ENCODE data around the gene SDR42E2.
"Not testable (repeated sequence)": the region's sequence is repeated elsewhere in the genome, so short reads cannot be mapped to it uniquely, and the experiment has no call there.

Gene SDR42E2

GRCh38 chr16:22214889-22215288, 52.6 kb downstream of the SDR42E2 start:
- no peak for DNase-seq

GRCh38 chr16:22216191-22216831, 54.0 kb downstream of the SDR42E2 start:
- DNase-seq, result peak; percentile 32 to 58 (median 39)

DNA sequence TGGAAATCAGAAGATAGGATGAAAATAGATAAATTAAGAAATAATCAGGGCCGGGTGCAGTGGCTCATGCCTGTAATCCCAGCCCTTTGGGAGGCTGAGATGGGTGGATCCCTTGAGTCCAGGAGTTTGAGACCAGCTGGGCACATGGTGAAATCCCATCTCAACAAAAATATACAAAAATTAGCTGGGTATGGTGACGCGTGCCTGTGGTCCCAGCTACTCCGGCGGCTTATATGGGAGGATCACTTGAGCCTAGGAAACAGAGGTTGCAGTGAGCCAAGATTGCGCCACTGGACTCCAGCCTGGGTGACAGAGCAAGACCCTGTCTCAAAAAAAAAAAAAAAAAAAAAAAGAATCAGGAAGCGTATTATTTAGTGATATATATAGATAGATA, 54.5 kb downstream of the SDR42E2 start:
- not testable (repeated sequence) for DNase-seq

DNA sequence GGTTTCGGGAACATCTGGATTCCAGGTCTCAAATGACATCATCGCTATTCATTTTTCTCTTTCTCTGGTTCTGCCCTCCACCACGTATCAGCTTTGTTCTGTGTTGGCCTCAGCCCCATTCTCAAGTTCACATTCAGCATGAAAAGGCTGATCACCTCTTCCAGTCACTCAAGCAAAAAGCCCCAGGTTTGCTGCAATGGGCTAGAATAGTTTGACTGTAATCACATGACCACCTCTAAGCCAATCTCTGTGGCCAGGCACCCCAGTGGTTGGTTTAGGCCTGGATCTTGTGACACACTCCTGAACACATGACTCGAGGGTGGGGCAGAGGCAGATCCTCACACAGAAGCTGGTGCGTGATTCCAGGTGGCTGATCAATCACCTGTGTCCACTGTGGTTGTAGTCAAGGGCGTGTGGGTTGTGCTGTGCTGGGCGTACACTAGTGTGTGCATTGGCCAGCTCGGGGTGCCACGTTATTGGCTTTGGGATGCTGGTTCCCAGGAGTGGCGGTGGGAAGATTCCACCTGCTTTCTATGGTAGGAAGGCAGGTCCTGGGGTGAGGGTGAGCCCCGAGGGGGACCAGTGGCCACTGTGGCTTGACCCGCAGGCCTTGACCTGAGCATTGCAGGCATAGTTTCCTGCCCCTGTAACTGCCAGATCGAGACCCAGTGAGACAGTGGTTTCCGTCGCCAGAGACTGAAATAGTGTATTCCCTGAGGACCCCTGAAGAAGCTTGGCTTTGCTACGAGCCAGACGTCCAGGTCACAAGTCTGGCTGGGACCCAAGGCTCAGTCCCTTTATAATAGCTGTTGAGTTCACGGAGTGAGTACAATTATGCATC, 55.8 kb downstream of the SDR42E2 start:
- DNase-seq, result peak in 2 of 3 donors; percentile 19 to 32

GRCh38 chr16:22219389-22220068, 57.2 kb downstream of the SDR42E2 start:
- DNase-seq, result no peak

GRCh38 chr16:22220069-22220440, 57.7 kb downstream of the SDR42E2 start:
- no peak for DNase-seq

DNA sequence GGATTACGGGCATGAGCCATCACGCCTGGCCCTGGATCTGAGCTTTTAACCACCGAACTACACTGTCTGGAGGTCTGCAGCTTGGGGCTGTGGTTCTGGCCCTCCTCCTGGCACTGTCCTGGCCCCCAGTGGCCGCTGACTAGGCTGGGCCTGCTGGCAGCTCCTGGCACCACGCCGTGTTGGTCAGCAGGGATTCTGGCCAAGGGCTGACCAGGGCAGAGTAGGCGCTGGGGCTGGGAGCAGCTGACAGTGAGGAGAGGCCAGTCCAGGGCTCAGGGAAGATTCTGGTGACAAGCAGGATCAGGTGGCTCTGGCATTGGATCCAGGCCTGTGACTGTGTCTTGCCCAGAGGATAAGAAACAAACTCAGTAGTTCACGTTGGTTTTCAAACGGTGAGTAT, 58.4 kb downstream of the SDR42E2 start:
- no peak for DNase-seq

DNA sequence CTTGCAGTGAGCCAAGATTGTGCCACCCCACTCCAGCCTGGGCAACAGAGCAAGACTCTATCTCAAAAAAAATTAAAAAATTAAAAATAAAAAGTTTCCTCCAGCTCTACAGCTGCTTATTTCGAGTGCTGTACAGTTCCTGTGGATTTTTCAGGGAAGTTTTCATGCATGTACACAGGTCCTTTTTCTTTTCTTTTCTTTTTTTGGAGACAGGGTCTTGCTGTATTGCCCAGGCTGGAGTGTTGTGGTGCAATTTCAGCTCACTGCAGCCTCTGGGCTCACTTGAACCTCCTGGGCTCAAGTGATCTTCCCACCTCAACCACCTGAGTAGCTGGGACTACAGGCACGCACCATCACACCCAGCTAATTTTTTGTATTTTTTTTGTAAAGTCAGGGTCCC, 59.7 kb downstream of the SDR42E2 start:
- DNase-seq, result no peak

DNA sequence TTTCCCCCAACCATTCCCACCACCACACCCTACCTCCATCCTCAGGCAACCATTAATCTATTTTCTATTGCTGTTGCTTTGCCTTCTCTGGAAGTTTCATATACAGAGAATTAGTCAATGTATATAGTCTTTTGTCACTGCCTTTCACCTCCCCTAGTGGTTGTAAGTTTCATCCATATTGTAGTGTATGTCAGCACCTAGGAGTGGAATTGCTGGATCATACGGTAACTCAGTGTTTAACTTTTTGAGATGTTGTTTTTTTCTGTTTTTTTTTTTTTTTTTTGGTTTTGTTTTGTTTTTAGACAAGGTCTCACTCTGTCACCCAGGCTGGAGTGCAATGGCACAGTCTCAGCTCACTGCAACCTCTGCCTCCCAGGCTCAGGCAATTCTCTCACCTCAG, 60.7 kb downstream of the SDR42E2 start:
- no peak for DNase-seq

DNA sequence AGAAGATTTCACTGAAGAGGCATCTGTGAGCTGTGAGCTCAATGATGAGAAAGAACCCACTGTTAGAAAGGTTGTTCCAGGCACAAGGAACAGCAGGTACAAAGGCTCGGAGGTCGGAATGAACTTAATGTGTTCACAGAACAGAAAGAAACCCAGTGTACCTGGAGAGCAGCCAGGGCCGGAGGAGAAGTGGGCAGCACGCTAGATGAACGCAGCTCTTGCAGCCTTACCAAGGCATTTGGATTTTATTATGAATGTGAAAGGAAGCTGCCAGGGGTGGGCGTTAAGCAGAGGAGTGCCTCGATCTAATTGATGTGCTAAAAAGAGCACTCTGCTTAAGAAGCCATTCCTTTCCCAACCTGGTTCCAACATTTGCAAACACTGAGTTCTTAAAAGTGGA, 62.8 kb downstream of the SDR42E2 start:
- no peak for DNase-seq

GRCh38 chr16:22229889-22230288, 67.6 kb downstream of the SDR42E2 start:
- no peak for DNase-seq

DNA sequence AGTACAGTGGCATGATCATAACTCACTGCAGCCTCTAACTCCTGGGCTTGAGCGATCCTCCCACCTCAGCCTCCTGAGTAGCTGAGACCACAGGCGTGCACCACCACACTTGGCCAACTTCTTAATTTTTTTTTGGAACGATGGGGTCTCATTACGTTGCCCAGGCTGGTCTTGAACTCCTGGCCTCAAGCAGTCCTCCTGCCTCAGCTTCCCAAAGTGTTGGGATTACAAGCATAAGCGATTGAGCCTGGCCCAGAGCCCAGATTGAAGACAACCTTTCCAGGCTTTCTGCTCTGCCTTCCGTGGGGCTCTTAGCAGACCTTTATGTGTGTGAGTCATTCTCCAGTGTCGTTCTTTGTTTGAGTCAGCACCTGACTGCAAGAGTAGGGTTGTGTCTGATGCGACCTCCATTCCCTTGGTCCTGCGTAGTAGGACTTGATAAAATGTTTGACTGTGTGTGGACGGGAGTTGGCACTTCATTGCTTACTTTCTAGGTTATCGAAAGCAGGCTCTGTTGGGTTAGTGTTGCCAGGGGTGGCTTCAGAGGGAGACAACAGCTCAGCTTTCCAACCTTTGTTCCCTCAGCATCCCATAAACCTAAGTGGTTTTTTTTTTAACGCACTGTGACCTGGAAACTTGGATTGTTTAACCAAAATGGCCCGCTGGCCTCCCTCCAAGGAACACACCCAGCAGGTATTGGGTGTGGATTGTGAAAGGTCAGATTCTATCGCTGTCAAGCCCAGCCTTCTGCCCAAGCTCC, 70.2 kb downstream of the SDR42E2 start:
- DNase-seq, result no peak

DNA sequence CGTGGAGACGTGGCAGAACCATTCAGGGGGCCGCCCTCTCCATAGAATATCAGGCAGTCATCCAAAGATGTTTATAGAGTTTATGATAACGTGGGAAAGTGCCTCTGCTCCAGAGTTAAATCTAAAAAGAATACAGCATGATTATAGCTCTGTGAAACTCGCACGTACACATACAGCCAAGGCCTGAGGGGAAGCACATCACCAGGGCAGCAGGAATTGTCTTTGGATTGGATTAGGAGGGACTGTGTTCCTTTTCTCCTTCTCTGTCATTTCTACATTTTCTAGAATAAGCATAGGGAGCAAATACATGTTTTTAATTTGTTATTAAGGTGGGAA, 70.7 kb downstream of the SDR42E2 start:
- no peak for DNase-seq

GRCh38 chr16:22235839-22236745, 73.8 kb downstream of the SDR42E2 start:
- no peak for DNase-seq

DNA sequence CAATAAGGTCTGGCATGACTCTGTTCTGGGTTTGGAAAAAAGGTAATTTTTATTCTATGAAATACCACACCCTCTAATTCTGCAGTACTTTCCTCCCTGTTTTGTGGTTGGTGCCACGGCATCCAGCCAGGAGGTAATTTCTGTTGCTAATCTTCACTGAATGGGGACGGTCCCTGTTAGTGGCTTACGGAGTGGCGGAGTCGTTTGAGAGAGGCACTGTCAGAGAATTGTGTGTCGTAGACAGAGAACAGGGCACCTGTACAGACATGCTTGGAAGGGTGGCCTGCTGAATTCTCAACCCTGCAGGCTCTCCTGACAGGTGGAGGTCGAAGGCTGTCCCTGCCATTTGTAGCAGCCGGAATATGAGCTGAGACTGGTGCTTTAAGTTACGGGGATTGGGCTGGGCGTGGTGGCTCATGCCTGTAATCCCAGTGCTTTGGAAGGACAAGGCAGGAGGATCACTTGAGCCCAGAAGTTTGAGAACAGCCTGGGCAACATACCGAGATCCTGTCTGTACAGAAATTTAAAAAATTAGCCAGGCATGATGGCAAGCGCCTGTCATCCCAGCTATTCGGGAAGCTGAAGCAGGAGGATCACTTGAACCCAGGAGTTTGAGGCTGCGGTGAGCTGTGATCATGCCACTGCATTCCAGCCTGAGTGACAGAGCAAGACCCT, 77.0 kb downstream of the SDR42E2 start:
- no peak for DNase-seq

DNA sequence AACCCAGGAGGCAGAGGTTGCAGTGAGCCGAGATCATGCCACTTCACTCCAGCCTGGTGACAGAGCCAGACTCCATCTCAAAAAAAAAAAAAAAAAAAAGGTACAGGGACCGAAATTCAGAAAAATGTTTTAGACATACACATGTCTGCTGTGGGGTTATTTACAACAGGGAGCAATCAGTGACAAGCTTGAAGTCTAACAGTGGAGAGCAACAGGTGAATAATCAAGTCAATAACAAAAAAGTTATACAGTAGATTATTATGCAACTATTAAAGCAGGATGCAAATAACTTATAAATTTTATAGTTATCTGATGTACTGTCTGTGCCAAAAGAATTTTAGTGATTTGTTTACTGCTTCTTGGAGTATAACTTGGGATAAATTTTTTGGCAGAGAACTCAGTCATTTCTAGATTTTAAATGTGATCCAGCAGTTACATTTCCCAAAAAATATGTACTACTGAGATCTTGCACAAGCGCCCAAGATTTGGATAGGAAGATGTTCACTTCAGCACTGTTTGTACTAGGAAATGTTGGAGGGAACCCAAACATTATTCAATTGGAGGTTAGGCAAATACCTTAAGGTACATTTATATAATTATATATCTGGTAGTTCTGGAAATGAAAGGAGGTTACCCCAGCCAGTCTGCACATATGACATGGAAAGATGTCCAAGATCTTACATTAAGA, 77.9 kb downstream of the SDR42E2 start:
- peak in 1 of 3 donors; percentile 1 for DNase-seq

All from suppressor macrophage treated with lipopolysaccharide for 1 hour (primary cell).